HUDEP-2 (cell line): ENCODE results near the gene SUPT20HL2.
A peak's percentile ranks its signal among the peaks of the same experiment; 100 is the strongest.
"Not testable (repeated sequence)": the region's sequence is repeated elsewhere in the genome, so short reads cannot be mapped to it uniquely, and the experiment has no call there.

Source experiments
- DNase-seq, 76 experiments: peaks; one replicate each; lab custom pipeline; 2025; ENCODE audit not compliant: unreplicated experiment in 76 of 76; lab: John Stamatoyannopoulos, UW

The SUPT20HL2 gene

DNA sequence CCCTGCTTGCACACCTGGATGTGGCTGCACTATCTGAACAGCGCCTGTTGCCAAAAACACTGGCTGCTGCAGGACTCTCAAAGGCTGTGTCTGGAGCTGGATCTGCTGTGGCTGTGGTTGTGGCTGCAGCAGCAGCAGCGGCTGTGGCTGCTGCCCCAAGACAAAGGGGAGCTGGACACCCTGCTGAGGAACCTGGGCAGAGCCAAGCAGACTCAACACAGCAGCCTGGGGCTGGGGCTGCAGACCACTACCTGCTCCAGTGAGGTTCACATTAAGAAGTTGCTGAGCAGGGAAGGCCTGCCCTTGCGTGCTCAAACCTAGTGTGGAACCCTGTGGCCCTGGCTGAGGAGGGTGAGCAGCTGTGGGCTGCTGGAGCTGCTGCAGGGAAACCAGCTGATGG is 3.0 kb downstream of the SUPT20HL2 start:
- DNase-seq = not testable (repeated sequence)

DNA sequence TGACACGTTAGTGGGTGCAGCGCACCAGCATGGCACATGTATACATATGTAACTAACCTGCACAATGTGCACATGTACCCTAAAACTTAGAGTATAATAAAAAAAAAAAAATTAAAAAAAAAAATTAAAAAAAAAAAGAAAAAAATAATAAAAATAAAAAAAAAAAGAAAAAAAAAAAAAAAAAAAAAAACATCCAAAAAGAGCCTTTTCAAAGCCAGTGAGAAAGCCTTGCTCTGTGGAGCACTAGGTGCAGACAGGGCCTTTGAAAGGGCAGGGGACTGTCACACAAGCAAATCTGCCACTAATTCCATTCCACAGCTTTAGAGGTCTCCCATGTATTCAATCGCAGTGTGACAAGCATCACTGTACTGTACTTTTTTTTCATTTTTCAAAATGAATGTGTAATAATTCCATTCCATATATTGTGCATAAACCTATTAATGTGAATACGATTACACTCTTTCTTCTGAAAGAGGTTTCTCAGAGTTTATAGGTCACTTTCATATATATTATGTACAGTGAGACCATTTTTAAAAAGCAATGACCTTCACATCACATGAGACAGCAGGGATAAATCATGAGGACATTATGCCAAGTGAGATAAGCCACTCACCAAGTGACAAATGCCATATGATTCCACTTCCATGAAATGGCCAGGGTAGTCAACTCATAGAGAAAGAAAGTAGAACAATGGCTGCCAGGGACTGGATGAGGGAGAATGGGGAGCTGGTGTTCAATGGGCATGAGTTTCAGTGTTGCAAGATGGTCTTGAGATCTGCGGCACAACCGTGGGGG is 4.1 kb downstream of the SUPT20HL2 start:
- DNase-seq = not testable (repeated sequence)

DNA sequence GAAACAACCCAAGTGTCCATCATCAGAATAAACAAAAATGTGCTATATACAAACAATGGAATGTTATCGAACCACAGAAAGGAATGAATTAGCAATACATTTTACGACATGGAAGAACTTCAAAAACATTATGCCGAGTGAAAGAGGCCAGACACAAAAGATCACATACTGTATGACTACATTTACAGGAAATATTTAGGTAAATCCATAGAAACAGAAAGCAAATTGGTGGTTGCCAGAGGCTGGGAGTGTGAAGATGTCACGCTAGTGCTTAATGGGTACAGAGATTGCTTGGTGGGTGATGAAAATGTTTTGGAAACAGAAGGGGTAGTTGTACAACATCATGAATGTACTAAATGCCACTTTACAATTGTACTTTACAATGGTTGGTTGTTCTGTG is 5.1 kb downstream of the SUPT20HL2 start:
- DNase-seq = not testable (repeated sequence)

DNA sequence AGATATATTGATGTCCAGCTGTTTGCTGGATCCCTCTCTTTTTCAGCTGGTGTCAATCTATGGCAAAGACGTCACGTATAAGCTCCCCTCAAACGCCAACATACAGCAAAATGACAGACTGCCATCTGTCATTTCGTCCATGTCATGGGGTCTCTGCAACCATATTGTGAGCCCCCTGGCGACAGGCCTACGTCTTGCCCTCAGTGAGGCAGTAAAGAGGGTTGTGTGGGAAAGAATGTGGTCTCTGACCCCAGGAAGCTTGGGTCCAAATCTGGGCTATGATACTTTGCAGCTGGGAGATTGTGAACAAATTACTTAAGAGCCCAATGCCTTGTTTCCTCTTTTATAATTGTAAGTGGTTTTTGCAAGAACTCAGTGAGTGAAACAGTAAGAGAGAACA is 7.4 kb downstream of the SUPT20HL2 start:
- no peak for DNase-seq

DNA sequence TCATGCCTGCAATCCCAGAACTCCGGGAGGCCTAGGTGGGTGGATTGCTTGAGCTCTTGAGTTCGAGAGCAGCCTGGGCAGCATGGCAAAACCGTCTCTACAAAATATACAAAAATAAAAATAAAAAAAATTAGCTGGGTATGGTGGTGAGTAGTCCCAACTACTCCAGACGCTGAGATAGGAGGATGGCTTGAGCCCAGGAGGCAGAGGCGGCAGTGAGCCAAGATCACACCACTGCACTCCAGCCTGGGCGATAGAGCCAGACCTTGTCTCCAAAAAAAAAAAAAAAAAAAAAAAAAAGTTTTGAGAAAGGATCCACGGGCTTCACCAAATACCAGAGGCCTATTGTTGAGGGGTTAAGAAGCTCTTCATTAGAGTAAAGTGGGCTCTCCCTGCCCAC is 8.0 kb downstream of the SUPT20HL2 start:
- DNase-seq = no peak

DNA sequence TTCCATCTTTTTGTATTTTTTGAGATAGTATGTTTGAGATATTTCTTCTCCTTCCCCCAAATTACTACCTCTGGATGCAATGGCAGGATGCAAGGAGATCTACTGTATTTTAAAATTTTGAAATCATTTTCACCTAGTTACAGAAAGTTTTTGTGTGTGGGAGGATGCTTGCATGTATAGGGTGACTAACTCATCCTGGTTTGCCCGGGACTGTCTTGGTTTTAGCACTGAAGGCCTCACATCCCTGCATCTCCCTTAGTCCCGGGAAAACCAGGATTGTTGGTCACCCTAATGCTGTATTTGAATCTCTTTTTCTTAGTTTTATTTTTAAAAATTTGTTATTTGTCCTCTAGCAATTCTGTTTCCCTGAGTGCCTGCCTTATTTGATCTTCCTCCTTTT is 12.1 kb downstream of the SUPT20HL2 start:
- no peak for DNase-seq

DNA sequence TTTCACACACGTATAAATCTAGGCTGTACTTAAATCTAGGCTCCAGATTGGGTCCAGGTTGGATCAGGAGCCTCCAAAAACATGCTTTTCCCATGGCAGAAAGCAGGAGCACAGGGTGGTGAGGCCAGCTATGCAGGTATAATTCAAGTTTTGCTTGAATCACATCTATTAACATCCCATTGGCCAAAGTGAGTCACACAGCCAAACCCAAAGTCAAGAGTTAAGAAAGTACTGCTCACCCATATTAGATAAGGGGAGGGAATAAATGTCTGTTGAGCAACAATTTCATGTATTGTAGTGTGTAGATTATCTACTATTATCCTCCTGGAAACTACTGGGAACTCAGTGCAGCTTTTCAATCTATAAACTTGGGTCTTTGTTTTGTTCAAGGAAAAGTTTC is 12.8 kb downstream of the SUPT20HL2 start:
- no peak for DNase-seq

DNA sequence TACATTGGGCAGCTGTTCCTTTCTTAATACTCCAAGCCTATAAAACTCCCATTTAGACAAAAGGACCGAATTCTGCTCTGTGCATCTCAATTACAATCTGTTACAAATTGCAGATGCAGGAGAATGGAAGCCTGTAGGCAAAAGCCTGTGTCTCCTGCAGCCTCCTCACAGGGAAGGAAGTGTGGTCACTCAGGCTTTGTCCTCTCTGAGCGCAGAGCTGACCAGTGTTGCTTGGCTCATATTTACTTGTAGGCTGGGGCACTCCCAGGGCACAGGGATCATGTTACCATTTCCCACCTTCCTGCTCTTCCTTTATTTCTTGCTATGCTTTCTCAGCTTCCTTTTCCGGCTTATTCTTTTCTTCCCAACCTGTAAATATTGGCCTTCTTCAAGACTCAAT is 15.7 kb downstream of the SUPT20HL2 start:
- DNase-seq = no peak

DNA sequence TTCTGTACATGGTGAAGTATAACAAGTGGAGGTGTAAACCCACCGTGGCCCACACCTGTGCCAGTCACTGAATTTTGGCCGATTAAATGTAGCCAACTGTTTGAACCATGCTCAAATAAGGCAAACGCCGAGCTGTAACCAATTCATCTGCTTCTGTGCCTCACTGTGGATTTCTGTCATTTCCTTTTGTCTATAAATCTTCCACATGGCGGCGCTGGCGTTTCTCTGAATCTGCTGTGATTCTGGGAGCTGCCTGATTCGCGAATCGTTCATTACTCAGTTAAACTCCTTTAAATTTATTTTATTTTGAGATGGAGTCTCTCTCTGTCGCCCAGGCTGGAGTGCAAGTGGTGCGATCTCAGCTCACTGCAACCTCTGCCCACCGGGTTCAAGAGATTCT is 19.2 kb downstream of the SUPT20HL2 start:
- DNase-seq = peak in 5 of 76 experiments; percentile 0 to 3 (median 0)

DNA sequence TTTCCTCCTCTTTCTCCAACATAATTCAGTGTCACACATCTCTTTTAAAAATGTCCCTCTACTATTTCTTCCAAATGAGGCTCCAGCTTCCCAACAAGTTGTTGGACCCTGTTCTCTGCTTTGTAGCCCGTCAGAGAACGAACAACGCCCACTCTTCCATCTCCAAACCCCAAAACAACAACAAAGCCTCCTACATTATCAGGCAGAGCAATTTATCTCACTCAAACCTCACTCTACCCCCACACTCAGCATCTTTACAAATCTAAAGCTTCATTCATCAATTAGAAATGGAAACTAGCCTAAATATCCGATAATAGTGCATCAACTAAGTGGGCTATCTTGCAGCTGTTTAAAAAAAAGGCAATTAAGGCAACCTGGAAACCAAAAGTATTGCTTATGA is 20.5 kb downstream of the SUPT20HL2 start:
- DNase-seq = no peak

DNA sequence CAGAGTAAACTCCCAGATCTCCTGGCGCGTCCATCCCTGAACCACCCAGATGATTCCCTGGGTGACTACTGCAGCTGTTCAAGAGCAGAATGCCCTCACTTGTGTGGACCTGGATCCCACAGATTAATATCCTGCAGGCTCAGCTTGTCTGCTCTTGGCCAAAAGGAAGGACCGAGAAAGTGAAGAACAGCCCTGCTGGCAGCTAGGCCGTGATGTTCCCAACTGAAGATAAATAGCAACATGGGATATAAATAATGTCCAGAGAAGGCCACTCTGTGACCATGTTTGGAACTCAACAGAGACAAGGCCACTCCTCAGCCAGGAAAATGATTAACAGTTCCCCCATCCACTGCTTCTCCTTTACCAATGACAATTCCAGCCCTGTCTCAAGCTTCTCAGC is 21.5 kb downstream of the SUPT20HL2 start:
- no peak for DNase-seq

DNA sequence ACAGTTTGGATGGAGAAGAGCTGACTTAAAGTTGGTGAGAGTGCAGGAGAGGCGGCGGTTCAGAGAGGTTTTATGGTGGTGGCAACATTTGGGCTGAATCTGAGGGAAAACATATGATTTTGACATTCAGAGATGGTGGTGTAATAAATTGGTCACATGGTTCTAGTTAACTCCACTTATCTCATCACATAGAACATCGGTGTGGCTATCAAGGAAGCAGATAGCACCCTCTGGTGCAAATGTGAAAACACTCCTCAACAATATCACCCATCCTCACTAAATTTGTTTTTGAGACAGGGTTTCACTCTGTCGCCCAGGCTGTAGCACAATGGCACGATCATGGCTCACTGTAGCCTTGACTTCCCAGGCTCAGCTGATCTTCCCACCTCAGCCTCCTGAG is 28.8 kb downstream of the SUPT20HL2 start:
- no peak for DNase-seq

DNA sequence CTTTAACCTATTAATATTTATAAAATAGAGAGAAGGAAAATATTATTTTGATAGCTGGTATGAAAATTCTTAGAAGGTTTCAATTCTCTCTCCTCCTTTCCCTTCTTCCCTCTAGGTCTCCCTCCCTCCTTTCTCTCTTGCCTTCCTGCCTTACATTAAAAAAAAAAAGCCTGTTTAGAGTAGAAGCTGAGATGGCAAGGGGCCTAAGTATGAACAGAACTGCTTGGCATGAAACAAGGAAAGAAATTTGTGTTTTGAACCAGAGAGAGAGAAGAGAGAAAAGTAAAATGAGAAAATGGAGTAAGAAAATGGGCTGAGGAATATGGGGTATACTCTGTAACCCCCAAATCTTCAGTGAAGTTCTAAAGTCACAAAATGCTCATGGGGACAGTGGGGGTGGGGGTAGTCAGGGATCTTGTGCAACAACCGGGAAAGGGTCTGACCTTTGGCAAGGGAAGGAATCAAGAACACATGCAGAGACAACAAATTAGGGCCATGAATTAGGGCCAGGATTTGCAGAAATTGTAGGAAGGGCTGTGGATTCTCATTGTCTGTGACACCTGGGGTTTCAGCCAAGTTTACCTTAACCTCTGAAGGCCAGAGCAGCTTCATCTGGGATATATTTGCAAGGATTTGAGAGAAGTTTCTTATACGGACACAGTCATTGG is 30.6 kb downstream of the SUPT20HL2 start:
- no peak for DNase-seq

DNA sequence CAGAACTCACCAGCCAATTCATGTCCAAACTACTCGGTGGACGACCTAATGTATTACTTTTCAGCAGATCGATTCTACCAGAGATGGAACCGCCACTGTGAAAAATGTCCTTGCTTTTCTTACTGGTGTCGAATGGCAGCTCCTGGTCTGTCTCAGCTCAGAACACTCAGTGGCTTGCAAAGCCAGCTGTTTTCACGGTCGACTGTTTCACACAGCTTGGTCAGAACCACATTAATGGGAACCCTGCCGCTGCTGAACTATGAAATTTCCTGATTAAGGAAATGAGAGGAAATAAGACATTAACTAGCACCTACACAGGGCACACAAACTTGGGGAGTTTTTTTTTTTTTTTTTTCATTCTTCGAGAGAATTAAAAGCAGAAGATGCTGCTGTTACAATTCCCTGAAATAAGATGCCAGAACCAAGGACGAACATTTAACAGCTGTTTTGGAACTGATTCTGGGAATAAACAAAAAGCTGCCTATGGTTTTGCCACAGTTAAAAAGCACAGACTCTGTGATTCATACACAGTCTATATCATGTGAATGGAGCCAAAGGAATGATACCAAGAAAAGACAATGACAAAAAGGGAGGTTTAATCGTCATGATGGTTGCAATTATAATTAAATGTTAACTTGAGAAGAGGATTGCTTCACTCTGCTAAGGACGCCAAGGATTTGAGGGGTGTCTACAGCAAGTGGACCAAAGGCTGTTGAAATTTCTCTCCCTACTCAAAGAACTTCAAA is 31.3 kb downstream of the SUPT20HL2 start:
- DNase-seq = no peak

DNA sequence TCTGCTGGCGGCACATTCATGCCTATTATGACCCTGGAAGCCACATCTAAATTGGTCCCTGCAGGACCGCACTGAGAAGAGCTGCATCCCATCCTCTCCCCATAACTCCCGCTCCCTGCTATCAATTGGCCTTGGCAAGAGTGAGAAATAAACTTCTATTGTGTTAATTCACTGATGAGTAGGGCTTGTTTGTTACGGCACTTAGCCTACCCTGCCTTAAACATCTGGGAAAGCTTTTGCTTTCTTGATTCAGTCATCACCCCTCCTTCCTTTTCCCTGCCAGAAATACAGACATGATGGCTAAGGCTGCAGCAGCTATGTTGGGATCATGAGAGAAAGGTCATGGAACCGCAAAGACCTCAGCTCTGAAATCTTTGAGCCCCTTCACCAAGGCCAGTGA is 36.5 kb downstream of the SUPT20HL2 start:
- DNase-seq = no peak

DNA sequence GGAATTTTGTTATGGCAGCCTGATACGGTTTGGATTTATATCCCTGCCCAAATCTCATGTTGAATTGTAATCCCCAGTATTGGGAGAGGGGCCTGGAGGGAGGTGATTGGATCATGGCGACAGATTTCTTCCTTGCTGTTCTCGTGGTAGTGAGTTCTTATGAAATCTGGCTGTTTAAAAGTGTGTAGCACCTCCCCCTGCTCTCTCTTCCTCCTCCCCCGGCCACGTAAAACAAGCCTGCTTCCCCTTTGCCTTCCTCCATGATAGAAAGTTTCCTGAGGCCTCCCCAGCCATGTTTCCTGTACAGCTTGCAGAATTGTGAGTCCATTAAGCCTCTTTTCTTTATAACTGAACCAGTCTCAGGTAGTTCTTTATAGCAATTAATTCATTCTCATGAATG is 37.9 kb downstream of the SUPT20HL2 start:
- DNase-seq = no peak

DNA sequence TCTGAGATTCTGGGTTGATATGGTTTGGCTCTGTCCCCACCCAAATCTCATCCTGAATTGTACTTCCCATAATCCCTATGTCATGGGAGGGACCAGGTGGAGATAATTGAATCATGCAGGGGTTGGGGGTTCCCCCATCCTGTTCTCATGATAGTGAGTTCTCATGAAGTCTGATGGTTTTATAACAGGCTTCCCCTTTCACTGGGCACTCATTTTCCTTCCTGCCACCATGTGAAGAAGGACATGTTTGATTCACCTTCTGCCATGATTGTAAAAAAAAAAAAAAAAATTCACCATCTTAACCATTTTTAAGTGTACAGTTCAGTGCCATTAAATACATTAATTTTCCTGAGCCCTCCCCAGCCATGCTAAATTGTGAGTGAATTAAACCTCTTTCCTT is 42.6 kb downstream of the SUPT20HL2 start:
- no peak for DNase-seq

DNA sequence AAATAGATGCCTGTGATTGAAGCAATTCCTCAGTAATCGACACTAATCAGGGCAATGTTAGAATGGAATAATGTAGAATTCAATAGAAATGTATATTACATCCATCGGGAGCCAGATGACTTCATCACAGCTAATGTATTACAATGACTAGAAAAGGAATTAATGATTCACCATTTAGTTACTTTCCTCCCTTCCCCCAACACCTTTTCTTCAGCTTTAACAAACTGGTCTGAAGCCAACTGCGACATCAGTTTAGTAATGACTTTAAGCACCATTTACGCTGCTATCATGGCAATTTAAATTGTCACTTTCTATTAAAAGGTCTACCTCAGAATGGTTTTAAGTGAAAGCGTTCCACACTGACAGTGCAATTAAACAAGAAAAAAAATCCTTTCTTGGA is 45.1 kb downstream of the SUPT20HL2 start:
- no peak for DNase-seq

DNA sequence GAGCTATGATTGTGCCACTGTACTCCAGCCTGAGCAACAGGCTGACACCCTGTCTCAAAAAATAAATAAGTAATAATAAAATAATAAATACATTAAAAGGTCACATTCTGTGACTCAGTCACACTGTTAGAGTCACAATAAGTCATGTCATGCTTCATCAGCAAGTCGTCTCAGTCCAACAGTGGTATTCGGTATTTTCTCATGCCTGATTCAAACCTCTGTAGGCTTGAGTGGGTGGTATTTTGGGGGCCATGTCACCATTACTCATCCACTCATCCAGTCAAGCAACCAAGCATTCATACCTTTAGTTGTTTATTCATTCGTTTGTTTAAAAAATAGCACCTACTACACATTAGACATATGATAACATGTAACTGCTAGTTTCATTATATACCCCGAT is 46.9 kb downstream of the SUPT20HL2 start:
- DNase-seq = no peak

DNA sequence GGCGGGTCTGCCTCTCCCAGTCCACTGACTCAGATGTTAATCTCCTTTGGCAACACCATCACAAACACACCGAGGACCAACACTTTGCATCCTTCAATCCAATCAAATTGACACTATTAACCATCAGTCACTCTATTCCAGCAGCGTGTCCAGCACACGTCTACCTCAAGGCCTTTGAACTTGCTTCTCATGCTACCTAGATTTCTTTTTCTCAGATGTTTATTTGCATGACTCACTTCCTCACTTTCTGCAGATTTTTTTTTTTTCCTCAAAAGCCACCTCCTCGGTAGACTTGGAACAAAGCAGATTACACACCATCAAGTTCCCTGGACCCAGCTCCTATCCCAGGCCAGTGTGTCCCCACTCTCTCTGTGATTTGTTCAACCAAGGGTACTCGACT is 49.5 kb downstream of the SUPT20HL2 start:
- no peak for DNase-seq

DNA sequence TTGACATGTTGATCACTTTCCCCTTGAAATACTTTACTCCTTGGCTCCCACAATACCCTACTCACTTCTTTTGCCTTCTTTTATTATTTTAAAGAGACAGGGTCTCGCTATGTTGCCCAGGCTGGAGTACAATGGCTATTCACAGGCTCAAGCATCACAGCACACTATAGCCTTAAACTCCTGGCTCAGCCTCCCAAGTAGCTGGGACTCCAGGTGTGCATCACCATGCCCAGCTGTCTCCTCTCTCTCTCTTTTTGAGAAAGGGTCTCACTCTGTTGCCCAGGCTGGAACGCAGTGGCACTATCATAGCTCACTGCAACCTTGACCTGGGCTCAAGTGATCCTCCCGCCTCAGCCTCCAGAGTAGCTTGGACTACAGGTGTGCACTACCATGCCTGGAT is 51.6 kb downstream of the SUPT20HL2 start:
- no peak for DNase-seq
